IPS-NIHi11 (cell line): ENCODE results near the gene AKAP13.

ENCODE experiments used
- DNase-seq: peaks from one replicate; pipeline ENCODE4 v3.0.0; 2012; ENCODE audit warnings: mixed read lengths, low spot score

AKAP13 gene

DNA sequence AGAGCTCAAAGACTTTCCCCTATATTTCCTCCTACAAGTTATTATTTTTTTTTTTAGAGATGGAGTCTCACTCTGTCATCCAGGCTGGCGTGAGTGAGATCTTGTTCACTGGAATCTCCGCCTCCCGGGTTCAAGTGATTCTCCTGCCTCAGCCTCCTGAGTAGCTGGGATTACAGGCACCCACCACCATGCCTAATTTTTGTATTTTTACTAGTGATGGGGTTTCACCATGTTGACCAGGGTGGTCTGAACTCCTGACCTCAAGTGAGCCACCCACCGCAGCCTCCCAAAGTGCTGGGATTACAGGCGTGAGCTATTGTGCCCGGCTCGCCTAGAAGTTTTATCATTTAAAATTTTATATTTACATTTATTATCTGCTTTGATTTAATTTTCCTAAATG, 5.9 kb downstream of the AKAP13 start:
- DNase-seq = no peak

DNA sequence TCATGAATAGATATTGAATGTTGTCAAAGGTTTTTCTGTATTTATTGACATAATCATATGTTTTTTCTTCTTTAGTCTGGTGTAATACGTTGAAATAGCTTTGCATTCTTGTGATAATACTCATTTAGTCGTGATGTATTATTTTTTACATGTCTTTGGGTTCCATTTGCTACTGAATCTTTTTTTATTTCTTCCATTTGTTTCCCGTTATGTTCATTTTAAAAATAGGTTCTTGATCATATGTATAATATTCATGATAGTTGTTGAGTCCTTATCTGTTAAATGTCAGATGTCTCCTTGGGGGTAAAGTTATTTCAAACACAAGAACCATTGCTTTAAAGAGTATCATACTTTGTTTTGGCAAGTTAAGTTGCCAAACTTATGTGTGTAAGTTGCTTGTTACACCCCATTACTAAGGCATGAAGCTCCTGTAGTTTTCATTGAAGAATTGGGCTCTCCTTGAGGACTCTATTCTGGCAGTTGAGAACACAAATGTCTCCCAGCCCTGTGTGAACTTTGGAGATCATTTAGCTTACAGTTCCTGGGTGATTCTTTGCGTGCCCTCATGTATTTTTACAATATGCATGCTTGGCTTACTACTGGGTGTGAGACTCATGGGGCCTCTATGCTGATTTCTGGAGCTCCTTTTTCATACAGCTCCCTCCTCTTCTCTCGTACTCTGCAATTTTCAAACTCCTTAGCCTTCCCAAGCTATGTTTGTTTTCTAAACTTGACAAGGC, 8.3 kb downstream of the AKAP13 start:
- DNase-seq = no peak

DNA sequence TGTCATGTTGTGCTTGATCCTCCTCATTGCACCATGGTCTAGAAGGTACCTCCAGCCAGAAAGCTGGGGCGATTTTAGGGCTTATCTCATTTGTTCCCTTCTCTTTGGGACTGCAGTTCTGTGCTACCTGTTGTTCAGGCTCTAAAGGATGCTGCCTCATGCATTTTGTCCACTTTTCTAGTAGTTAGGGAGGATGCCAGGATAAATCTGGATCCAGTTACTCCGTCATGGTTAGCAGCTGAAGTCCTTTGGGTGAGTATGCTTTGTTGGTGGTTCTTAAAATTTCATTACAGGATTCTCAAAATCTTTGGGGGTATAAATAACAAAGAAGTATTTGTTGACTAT, 8.9 kb downstream of the AKAP13 start:
- no peak for DNase-seq

- DNase-seq = no peak
Measured at GRCh38 chr15:85389772-85390171, 9.4 kb downstream of the AKAP13 start.

DNA sequence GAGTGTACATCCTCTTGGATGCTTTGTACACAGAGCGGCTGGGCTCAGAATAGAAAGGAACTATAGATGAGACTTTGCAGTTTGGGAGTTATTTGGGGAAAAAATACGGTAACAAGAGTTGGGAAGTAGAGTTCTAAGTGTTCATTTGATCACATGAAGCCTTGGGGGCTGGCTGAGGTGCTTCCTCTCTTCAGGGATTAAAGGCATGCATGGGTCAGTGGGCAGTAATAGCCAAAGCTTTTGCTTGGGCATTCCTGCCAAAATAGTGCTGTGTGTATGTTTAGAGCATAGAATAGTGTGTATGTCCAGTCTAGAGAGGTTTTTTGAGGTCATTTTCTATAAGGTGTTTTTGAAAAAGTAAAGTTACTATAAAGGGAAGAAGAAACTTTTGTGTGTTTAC, 12.8 kb downstream of the AKAP13 start:
- DNase-seq = no peak

DNA sequence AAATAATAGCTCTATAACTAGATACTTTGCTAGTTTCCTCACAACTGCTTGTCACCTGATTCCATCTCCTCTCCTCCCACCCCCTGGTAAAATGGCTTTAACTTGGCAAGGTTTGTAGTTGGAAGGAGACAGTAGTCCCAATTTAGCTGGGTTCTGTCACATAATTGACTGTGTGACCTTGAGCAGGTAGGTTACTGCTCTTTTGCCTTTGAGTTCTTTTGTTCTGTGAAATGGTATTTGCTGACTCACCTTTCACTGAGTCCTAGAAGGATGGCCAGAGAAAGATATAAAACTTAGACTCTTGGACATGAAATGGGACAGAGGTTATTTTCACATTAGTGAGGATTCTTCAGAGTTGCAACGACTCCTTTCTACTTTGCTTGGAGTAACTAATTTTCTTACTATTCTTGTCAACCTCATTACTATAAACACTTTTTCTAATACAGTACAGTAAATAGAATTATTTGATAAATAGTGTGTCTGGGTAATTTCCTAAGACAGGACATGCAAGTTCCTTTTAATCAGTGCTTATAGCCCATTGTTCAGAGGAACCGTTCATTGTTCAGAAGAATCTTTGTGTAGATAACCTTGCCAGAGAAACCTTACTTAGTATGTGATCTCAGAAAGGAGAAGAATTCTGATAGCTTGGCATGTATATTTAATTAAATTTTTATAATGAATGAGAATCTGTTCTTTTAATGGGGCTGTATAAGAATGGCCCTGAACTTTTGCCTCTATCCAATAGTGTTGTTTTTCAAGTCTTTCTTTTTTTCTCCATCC, 14.3 kb downstream of the AKAP13 start:
- no peak for DNase-seq

DNA sequence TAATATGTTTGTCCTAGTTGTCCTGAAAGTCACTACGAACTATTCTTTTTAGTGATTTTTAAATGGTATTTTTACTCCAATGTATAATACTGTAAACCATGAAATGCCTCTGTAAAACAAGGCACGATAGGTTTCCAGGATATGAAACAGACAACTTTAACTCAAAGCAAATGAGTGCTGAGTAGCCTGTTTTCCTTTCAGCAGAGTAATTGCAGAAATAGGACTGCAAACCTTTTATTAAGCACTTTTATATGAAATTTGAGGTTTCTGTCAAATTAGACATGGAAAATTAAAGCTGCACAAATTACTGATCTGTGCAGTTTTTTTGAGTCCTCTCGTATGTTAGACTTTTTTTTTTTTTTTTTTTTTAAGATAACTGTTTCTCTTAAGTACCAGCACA, 16.2 kb downstream of the AKAP13 start:
- no peak for DNase-seq

GRCh38 chr15:85397151-85397550, 16.7 kb downstream of the AKAP13 start:
- no peak for DNase-seq

DNA sequence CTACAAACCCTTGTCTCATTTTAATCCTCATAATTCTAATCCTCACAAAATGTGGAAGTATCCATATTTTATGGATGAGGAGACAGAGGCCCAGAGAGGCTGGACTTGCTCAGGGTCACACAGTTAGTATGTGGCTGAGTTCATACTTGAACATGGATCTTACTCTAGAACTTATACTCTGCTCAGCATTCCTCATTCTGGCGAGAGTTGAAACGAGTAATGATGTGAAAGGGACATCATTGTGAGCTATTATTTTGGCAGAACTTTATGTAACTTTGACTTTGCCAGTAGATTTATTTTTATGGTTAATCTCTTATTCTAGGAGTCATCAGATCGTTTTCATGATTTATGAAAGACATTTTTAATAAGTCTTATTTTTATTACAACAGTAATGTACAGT, 17.5 kb downstream of the AKAP13 start:
- DNase-seq = no peak

DNA sequence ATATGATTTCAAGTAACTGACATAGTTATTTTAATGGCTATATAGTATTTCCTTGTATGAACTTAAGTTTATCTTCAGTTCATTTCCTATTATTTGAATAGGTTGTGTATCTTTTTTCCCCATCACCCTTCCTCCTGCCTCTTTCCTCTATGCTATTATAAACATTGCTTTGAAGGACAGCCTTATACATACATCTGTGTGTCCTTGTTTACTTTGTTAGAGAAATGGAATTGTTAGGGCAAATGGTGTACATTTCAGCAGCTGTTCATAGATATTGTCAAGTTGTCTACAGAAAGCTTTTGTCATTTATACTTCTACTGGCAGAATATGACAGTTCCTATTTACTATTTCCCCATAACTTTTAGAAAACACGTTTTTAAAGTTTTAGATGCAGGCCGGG, 18.4 kb downstream of the AKAP13 start:
- DNase-seq = no peak

GRCh38 chr15:85399627-85400026, 19.2 kb downstream of the AKAP13 start:
- DNase-seq = no peak

- DNase-seq = no peak
Measured at GRCh38 chr15:85400606-85401005, 20.2 kb downstream of the AKAP13 start.

- no peak for DNase-seq
Measured at GRCh38 chr15:85401108-85401774, 20.8 kb downstream of the AKAP13 start.

DNA sequence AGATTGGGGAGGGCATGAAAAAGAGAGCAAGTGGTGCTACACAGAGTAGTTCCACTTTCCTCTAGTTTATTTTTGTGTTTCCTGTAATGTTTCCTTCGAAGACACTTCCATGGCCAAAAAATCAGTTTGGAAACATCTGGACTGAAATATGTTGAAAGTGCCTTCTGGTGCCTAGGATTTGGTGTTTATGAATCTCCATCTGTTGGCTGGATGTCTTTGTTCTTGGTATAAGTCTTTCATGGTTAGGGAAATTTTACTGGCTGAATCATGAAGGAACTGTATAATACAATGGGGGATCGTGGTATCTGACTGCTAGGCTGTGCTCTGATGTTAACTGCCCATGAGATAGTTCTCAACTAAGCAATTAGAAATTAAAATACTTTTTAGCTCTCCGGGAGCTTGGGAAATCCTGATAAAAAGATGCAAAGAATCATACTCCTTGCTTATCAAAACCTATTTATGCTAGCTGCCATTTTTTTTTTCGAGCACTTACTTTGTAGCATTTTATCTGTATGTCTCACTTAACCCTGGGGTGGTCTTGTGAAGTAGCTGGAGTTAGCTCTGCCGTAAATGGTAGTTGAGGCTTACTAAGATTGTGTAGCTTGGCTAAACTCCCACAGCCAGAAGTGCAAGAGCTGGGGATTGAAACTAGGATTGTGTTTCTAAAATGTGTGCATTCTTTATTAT, 21.9 kb downstream of the AKAP13 start:
- no peak for DNase-seq

- DNase-seq = no peak
Measured at GRCh38 chr15:85403745-85404144, 23.3 kb downstream of the AKAP13 start.

DNA sequence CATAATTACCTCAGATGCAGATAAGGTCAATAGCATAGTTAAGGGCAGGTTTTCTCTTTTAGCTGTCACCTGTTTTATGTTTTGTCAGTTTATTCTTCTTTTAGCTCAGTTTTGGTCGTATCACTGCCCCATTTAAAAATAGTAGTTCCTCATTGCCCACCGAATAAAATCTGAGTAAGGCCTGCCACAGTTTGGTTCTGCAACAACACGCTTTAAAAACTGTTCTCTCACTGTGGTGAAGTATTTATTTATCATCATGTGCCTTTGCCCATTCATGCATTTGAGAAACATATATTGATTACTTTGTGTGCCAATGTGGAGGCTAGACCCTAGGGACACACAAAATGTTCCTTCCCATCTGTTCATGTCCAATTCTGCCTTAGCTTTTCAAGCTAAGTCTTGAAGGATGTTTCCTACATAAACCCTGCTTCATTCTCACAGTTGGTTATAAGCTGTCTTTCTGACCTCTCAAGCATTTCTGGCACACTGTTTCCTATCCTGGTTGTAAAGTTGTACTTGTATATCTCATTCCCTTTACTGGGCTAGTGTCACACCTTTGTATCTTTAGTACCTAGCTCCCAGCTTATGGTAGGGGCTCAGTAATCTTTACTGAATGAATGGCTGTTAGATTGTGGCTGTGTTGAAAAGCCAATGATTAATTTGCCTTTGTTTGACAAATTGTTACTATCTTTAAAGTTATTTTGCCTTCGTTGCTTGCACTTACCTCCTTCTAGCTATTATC, 23.9 kb downstream of the AKAP13 start:
- no peak for DNase-seq

DNA sequence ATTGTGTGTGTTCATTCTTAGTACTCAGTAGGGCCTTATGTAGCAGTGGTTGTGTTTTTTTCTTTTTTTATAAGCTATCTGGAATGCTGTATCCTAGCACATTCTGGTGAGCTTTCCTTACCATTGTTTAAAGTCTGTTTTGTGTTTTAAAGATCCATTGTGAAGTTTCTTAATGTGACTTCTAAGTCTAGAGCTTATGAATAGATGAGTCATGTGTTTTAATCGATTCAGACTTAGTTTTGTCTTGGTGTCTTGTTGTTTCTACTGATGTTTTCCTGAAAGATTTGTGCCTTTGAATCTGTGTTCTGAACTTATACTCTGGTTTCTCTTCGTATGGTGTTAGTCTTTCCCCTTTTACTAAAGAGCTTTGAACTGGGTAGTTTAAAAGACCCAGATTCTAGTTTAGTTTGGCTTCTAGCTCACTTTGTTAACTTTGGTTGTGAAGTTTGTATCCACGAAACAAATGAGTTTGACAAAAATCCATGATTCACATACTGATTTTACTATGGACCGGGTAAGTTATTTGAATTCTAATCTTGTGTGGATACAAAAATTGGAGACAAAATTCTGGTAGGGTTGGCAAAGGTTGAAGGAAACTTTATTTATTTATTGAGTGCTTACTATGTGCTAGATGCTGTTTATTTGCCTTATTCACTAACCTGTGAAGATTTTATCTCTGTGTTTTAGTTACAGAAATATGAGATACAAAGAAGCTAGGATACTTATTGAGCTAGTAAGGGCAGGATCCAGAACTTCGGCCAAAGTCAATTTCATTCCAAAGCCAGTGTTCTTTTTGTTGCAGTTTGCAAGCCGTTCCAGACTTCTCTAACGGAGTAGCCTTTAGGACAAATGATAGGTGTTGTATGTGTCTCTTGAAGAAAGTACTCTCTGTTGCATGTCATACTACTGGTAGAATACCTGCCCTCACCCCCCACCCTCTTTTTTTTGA, 24.8 kb downstream of the AKAP13 start:
- no peak for DNase-seq

GRCh38 chr15:85406916-85407315, 26.5 kb downstream of the AKAP13 start:
- no peak for DNase-seq

DNA sequence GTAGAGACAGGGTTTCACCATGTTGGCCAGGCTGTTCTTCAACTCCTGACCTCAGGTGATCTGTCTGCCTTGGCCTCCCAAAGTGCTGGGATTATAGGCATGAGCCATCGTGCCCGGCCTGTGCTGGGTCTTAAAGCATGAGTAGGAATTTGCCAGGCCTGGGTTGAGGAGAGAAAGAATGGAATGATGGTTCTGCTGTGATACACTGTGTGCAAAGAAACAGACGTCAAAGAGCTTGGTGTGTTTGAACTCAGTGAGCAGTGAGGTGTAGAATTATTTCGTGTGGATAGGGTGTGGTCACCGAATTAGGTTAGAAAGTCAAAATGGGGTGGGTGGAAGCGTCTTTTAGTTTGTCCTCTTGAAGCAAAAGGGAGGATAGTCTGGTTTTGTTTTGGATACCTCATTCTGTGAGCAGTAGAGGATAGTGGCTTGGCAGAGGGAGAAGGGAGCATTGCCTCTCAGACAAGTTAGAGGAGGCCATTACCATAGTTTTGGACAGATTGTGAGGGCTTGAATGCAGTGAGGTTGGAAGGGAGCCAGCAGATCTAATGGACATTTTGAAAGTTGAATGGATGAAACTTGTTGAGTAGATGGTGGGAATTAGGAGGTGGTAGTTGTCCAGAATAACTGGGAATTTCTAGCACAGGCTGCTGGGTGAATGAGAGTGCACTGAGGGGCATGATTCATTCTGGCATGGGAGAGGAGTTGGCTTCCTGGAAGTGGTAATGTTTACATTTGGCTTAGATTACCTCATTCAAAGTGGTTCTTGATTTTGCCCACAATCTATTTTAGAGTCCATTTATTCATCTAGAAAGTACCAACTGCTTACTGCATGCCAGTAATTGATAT, 27.2 kb downstream of the AKAP13 start:
- DNase-seq = no peak

DNA sequence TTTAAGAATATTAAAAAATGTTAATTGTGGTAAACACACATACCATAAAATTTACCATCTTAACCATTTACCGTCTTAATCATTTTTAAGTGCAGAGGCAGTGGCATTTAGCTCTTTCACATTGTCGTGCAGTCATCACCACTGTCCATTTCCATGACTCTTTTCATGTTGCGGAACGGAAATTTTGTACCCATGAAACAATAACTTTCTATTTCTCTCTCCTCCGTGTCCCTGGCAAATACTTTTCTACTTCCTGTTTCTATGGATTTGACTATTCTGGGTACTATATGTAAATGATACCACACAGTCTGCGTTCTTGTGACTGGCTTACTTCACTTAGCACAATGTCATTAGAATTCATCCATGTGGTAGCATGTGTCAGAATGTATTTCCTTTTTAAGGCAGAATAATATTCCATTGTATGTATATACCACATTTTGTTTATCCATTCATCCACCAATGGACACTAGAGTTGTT, 27.9 kb downstream of the AKAP13 start:
- DNase-seq = no peak
